Activated T-helper 1 cell treated with anti-CD3 and anti-CD28 coated beads, Interleukin-12 subunit alpha, Interleukin-12 subunit beta, Interleukin-2, Interleukin-4 antibody, amounts not matched to agents 30 ng/mL and 10 ng/mL and 1 ng/mL, durations not matched to agents 14 hours and 24 hours and 36 hours (primary cell): ENCODE data around the gene CCBE1. TPM values are rescaled to one million over a fixed set of nuclear protein-coding genes. Genes with fewer than 3 reads are reported as not detected.

ENCODE experiments used
- DNase-seq: peaks from one replicate; pipeline ENCODE4 v3.0.0; 2021; ENCODE audit warnings: low spot score
- H3K27ac Mint-ChIP-seq: one replicate; pipeline ENCODE4 v1.8.0; 2021; ENCODE audit warnings: mild to moderate bottlenecking, mixed read lengths
- H3K27me3 Mint-ChIP-seq: one replicate; pipeline ENCODE4 v1.8.0; 2022; ENCODE audit warnings: mild to moderate bottlenecking, moderate library complexity, mixed read lengths; ENCODE audit not compliant: insufficient read depth
- H3K36me3 Mint-ChIP-seq: one replicate; pipeline ENCODE4 v1.8.0; 2021; ENCODE audit warnings: low read depth, mixed read lengths
- H3K4me1 Mint-ChIP-seq: one replicate; pipeline ENCODE4 v1.8.0; 2021; ENCODE audit warnings: low read depth, mixed read lengths
- H3K4me3 Mint-ChIP-seq: one replicate; pipeline ENCODE4 v1.8.0; 2021; ENCODE audit warnings: mild to moderate bottlenecking, moderate library complexity, mixed read lengths
- H3K9me3 Mint-ChIP-seq: one replicate; pipeline ENCODE4 v1.8.0; 2021; ENCODE audit warnings: mixed read lengths
- intact Hi-C: fragments of 100-400 bp; cut with micrococcal nuclease; formaldehyde crosslinking; loops from one replicate; pipeline ENCODE4 v1.15.1; 2024
- total RNA-seq: library from RNA; stranded (reverse); gene quantifications from 2 replicates; pipeline ENCODE4 v1.2.3, GENCODE V29; 2022

The CCBE1 gene
- total RNA-seq, 1 donor from 2014 or later = not detected

DNA sequence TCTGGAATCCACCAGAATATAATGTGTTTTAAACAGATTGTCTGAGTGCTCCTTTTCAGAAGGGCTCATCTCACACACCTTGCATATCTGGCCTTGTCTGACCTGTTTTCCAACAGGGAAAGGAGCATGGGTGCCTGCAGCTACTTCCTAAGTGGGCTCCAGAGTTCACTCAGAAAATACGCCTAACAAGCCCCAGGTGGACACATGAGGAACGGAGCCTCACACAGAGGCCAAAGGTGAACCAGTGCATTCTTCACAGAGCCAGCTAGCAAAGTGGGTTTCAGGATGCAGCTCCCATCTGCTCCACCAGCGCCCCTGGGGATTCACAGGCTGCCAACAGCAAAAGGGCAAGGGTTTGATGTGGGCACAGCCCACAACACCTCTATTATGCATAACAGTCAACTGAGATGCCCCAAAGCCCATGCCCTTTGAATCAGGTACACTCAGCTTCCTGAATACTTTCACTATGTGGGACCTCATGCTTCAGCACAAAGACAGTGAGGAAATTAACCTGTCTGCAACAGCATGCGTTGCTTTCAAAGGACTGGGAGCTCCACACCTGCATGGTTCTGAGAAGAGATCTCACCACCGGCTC is 86.6 kb downstream of the CCBE1 start:
- intact Hi-C loops = no loop called here
- Mint-ChIP-seq H3K27ac (no peak overlapping the region), H3K27me3 (peaks cover 2% of the 10 kb centered on the region), H3K4me1 (no peaks in the 10 kb centered on the region), H3K9me3 (no peaks in the 10 kb centered on the region), H3K4me3 (no peak overlapping the region), H3K36me3 (no peaks in the 10 kb centered on the region)
- DNase-seq = no peak

DNA sequence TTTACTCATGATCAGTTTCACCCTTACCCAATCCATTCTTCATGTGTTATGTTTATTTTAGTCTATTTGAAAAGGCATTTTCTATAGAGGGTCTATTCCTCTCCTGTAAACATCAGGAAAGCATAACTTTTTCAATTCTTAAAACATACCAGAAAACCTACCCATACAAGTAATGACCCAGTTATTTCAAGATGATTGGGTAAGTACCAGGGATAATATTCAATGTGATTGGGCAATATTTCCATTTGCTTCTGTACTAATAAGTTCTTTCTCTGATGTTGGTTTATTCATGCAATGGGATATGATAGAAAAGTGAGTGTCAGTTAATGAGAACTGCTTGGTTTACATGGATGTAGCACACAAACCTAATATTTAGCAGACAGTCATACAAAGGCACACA is 87.6 kb downstream of the CCBE1 start:
- no peak overlapping the region for H3K4me3 Mint-ChIP-seq
- H3K4me1 Mint-ChIP-seq = no peaks in the 10 kb centered on the region
- H3K9me3 Mint-ChIP-seq = no peaks in the 10 kb centered on the region
- no peak for DNase-seq
- no peak overlapping the region for H3K27ac Mint-ChIP-seq
- no peaks in the 10 kb centered on the region for H3K36me3 Mint-ChIP-seq
- H3K27me3 Mint-ChIP-seq = peaks cover 2% of the 10 kb centered on the region
- intact Hi-C loops = no loop called here

DNA sequence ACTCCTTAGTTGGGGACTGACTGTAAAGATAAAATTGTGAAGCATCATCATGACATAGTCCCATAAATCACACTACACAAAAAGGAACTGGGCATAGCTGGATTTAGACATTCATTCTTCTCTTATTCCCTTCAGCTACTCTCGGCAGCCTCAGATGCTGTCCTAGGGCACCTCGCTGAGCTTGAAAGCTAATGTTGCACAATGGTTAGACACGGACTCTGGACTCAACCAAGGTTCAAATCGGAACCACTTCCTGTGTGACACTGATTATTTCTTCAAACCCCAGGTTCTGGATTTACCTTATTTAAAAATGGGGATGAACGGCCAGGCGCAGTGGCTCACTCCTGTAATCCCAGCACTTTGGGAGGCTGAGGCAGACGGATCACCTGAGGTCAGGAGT is 89.8 kb downstream of the CCBE1 start:
- no peaks in the 10 kb centered on the region for H3K9me3 Mint-ChIP-seq
- H3K27ac Mint-ChIP-seq = no peak overlapping the region
- no peak overlapping the region for H3K4me3 Mint-ChIP-seq
- intact Hi-C loops = no loop called here
- H3K36me3 Mint-ChIP-seq = no peaks in the 10 kb centered on the region
- no peak for DNase-seq
- H3K4me1 Mint-ChIP-seq = no peaks in the 10 kb centered on the region
- H3K27me3 Mint-ChIP-seq = peaks cover 2% of the 10 kb centered on the region

DNA sequence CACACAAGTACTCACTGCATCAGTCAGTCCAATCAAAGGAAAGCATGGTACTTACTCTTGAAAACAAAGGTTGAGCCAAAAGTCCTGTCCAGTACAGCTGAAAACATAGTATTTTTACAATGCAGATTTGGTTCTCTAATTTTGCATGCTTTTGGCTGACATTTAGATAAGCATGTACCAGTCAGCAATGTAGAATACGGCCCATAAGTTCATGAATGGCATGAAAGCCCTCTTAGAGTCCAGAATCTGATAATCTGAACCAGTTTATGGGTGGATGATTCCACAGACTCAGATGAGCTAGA is 90.2 kb downstream of the CCBE1 start:
- H3K9me3 Mint-ChIP-seq = no peaks in the 10 kb centered on the region
- no peak overlapping the region for H3K27ac Mint-ChIP-seq
- no peaks in the 10 kb centered on the region for H3K4me1 Mint-ChIP-seq
- intact Hi-C loops = no loop called here
- no peaks in the 10 kb centered on the region for H3K36me3 Mint-ChIP-seq
- H3K4me3 Mint-ChIP-seq = no peak overlapping the region
- no peak for DNase-seq
- peaks cover 2% of the 10 kb centered on the region for H3K27me3 Mint-ChIP-seq

DNA sequence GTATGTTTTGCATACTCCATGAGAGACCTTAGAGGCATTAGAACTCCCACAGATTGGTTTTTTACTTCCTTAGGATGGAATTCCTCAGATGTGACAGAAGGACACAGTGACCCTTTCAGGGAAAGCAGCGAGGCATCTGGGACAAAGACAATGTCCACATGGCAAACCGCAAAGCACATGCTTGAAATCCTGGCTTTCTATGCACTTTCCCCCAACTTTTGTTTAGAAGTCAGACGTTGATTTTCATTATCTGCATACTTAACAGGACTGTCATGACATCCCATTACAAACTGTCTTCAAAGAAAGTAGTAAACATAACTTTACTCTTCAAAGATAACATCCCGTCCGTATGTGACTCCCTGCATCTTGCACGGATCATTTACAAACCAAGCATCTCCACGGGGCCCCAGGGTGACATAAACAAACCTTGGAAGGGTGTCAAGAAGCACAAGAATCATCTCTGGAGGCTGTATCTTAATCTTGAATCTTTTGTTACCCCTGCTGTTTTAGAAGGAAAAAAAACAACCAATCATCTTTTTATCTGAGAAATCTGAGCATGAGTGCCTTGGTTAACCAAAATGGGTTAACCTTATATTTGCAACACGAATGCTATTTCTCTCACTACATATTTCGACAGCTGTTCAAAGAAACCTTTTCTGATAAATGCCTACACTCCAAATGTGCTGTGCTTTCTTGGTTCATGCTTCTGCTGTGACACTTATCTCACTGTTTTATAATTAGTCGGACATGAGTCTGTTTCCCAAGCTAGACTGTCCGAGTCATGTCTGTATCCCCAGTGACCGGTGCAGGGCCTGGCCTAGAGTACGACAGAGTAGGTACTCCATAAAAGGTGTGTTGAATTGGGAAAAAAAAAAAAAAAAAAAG is 90.8 kb downstream of the CCBE1 start:
- H3K4me3 Mint-ChIP-seq = no peak overlapping the region
- no peaks in the 10 kb centered on the region for H3K4me1 Mint-ChIP-seq
- H3K27me3 Mint-ChIP-seq = peaks cover 2% of the 10 kb centered on the region
- H3K36me3 Mint-ChIP-seq = no peaks in the 10 kb centered on the region
- intact Hi-C loops = no loop called here
- no peaks in the 10 kb centered on the region for H3K9me3 Mint-ChIP-seq
- no peak for DNase-seq
- H3K27ac Mint-ChIP-seq = no peak overlapping the region

DNA sequence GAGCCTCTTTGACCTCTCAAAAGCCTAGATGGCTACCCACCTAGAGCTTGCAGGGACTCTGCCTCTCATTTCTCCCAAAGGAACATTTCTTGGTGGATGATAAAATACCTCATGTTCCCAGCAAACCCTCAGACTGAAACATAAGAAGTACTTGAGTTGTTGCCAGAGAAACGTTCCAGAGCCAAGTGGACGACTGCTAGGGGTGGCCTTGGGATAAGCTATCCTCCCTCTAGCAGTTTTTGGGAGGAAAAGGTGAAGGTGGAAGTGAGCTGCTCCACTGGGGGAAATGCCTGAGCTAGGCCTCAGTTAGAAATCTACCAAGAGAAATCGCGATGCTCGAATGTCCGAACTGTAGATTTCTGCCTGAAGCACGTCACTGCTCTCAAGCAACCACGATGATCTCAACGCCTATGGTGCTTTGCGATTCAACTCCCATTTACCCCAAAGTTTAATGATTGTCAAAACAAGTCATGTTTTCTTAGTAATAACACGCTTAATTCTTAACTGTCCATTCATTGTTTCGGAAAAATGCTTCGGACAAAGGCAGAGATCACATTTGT is 91.5 kb downstream of the CCBE1 start:
- no peak for DNase-seq
- intact Hi-C loops = no loop called here
- Mint-ChIP-seq H3K27me3 (peaks cover 2% of the 10 kb centered on the region), H3K4me3 (no peak overlapping the region), H3K4me1 (no peaks in the 10 kb centered on the region), H3K9me3 (no peaks in the 10 kb centered on the region), H3K27ac (no peak overlapping the region), H3K36me3 (no peaks in the 10 kb centered on the region)

DNA sequence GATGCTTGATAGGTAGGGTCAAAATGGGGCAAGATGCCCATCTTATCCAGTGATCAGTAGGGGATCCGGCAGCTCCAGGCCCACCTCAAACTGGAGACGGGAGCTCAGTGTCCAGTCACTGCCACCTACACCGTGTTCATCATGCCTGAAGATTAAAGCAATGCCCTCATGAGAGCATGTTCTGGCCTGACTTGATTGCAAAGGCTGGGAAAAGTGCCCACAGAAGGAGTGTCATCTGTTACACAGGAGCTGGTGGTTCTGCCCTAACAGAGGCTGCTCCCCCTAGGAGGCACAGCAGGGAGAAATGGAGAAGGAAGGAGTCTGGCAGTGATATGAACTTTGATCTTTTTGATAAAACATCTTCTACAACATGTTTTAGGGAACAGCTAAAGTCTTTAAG is 92.3 kb downstream of the CCBE1 start:
- H3K9me3 Mint-ChIP-seq = no peaks in the 10 kb centered on the region
- H3K36me3 Mint-ChIP-seq = no peaks in the 10 kb centered on the region
- H3K27me3 Mint-ChIP-seq = peaks cover 2% of the 10 kb centered on the region
- intact Hi-C loops = no loop called here
- H3K4me1 Mint-ChIP-seq = no peaks in the 10 kb centered on the region
- H3K27ac Mint-ChIP-seq = no peak overlapping the region
- DNase-seq = no peak
- H3K4me3 Mint-ChIP-seq = no peak overlapping the region

DNA sequence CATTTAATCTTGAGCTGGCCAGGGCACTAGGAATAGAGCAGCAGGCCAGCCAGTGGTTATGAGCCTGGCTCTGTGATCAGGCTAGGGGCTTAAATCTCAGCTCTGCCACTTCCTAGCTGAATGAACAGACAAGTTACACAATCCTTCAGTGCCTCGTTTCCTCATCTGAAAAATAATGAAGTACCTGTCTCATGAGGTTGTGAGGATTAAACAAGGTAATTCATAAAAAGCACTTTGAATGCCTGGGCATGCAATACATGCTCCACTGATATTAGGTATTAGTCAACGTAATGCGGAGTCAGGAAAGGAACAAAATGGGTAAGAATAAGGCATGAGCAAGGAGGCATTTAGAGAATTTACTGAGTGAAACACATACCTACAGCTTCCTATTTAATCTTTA is 100.2 kb downstream of the CCBE1 start:
- no peak for DNase-seq
- intact Hi-C loops = no loop called here
- Mint-ChIP-seq H3K36me3 (no peaks in the 10 kb centered on the region), H3K27me3 (no peaks in the 10 kb centered on the region), H3K9me3 (no peaks in the 10 kb centered on the region), H3K4me1 (no peaks in the 10 kb centered on the region), H3K4me3 (no peak overlapping the region), H3K27ac (no peak overlapping the region)

DNA sequence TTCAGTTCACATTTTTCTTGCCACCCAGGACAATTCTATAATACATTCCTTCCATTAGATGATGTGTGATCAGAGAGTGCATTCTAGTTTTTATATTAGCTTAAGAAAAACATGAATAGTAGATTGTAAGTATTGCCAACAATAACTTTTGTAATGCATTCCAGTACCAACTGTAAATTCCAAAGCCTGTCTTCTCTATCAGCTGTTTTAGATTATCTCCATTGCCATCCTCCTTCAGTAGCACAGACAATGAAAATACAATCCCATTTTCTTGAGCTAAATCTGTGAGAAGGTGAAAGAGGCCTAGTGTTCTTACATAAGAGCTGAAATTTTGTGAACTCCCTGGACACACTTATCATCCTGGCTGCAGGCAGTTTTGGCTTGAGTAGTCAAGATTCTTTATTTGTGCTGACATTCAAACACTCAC is 103.9 kb downstream of the CCBE1 start:
- no peaks in the 10 kb centered on the region for H3K36me3 Mint-ChIP-seq
- no peaks in the 10 kb centered on the region for H3K27me3 Mint-ChIP-seq
- H3K9me3 Mint-ChIP-seq = no peaks in the 10 kb centered on the region
- H3K27ac Mint-ChIP-seq = no peak overlapping the region
- no peaks in the 10 kb centered on the region for H3K4me1 Mint-ChIP-seq
- intact Hi-C loops = no loop called here
- DNase-seq = no peak
- H3K4me3 Mint-ChIP-seq = no peak overlapping the region

DNA sequence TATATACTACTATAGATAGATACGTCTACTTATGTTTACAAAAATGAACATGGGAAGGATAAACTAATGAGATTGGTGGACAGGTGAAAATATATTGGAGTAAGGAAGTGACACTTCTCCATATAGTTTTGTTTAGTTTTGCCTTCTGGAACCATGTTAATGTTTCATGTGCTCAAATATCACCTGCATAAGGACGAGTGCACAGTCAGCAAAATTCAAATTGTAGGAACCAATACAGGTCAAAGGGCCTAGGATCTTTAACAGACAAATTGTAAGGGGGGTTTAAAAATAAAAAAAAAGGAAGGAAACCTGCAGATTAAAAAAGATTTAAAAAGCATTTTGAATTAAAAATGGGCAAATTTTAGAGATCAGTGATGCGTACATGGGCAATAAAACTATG is 104.6 kb downstream of the CCBE1 start:
- H3K27me3 Mint-ChIP-seq = no peaks in the 10 kb centered on the region
- no peak for DNase-seq
- no peaks in the 10 kb centered on the region for H3K36me3 Mint-ChIP-seq
- H3K4me1 Mint-ChIP-seq = no peaks in the 10 kb centered on the region
- no peaks in the 10 kb centered on the region for H3K9me3 Mint-ChIP-seq
- H3K27ac Mint-ChIP-seq = no peak overlapping the region
- intact Hi-C loops = no loop called here
- no peak overlapping the region for H3K4me3 Mint-ChIP-seq

DNA sequence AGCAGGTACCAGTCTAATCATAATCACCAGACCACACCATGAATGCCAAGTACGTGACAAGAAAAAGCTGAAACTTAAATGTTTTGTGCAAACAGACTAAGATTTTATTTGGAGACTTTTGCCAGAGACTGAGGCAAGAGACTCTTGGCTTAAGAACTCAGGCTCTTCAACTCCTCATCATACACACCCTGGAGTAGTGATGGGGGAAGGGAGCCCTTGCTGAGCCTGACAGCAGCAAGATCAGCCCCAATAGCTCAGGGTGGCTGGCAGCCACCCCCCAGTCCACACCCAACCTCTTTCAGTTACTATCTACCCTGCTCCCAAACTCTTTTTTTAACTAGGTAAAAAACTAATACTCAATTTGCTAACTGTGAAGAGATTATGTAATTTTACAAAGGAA is 114.8 kb downstream of the CCBE1 start:
- Mint-ChIP-seq H3K27me3 (peaks cover 4% of the 10 kb centered on the region), H3K9me3 (no peaks in the 10 kb centered on the region), H3K4me1 (no peaks in the 10 kb centered on the region), H3K27ac (no peak overlapping the region), H3K4me3 (no peak overlapping the region), H3K36me3 (no peaks in the 10 kb centered on the region)
- intact Hi-C loops = no loop called here
- no peak for DNase-seq

DNA sequence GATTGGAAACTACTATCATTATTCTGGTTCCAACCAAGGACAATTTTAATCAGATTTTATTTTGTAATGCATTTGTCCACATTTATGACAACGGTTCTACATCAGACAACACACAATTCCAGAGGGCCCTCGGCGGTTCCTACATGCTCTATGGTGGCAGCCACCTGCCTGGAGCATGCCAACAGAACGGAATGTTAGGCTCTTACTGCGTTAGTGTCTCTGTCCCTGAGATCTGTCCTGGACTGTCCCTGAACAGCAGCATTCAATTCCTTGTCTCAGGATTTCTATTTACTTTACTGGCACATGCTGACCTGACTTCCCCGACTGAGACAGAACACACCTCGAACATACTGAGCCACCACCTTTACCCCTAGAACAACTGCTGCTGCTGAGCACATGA is 117.7 kb downstream of the CCBE1 start:
- no peak overlapping the region for H3K27ac Mint-ChIP-seq
- no peak overlapping the region for H3K4me3 Mint-ChIP-seq
- no peaks in the 10 kb centered on the region for H3K9me3 Mint-ChIP-seq
- H3K4me1 Mint-ChIP-seq = no peaks in the 10 kb centered on the region
- no peak for DNase-seq
- peaks cover 4% of the 10 kb centered on the region for H3K27me3 Mint-ChIP-seq
- intact Hi-C loops = no loop called here
- no peaks in the 10 kb centered on the region for H3K36me3 Mint-ChIP-seq

DNA sequence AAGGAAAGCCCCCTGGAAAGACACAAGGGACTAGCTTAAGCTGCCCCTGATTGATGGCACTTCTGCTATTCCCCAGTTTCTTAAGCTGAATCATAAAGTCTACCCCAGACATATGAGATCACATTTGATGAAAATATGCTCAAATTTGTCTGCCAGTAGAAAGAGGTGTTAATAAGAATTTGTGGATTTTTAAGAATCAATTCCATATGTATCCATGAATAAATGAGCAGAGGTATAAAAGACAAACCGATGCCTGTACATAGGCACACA is 119.9 kb downstream of the CCBE1 start:
- H3K27me3 Mint-ChIP-seq = peaks cover 2% of the 10 kb centered on the region
- no peak overlapping the region for H3K27ac Mint-ChIP-seq
- no peak overlapping the region for H3K4me3 Mint-ChIP-seq
- DNase-seq = no peak
- intact Hi-C loops = no loop called here
- H3K4me1 Mint-ChIP-seq = no peaks in the 10 kb centered on the region
- no peaks in the 10 kb centered on the region for H3K36me3 Mint-ChIP-seq
- H3K9me3 Mint-ChIP-seq = no peaks in the 10 kb centered on the region
